Ovary (tissue), 9 donors: ENCODE data around the gene CAMTA1. TPM values are rescaled to one million over a fixed set of nuclear protein-coding genes. Genes with fewer than 3 reads are reported as not detected.

Experiments used
- DNase-seq, 5 donors: peaks; one replicate each; pipeline ENCODE4 v3.0.0-alpha.2; 2019 to 2020
- H3K27ac ChIP-seq, 2 donors: fragments of 200-600 bp; one replicate each; pipeline versions ENCODE4 v1.5.1 to v1.8.0; 2019 to 2022
- H3K27me3 ChIP-seq: fragments of 200-600 bp; one replicate; pipeline ENCODE4 v1.8.0; 2022
- H3K36me3 ChIP-seq: fragments of 200-600 bp; sonication (generic); one replicate; pipeline ENCODE4 v1.5.1; 2019
- H3K4me1 ChIP-seq: one replicate; pipeline ENCODE4 v1.8.1; 2013; ENCODE audit warnings: mild to moderate bottlenecking, moderate library complexity; ENCODE audit not compliant: insufficient read depth
- H3K4me3 ChIP-seq: fragments of 200-600 bp; sonication (generic); one replicate; pipeline ENCODE4 v1.5.1; 2017
- H3K9me3 ChIP-seq, 2 donors: fragments of 200-600 bp in 1 of 2; sonication (generic) in 1 of 2; one replicate each; pipeline versions ENCODE4 v1.5.1 to v1.8.1; 2013 to 2019; ENCODE audit warnings: mild to moderate bottlenecking in 1 of 2, moderate library complexity in 1 of 2
- CTCF ChIP-seq, 3 donors: fragments of 450-650 bp in 2 of 3; fragments of 200-600 bp in 1 of 3; IDR thresholded peaks; one replicate each; pipeline versions ENCODE4 v1.5.1 to v1.8.0; 2016 to 2022; ENCODE audit warnings: antibody characterized with exemption in 3 of 3, mild to moderate bottlenecking in 1 of 3
- EP300 ChIP-seq: sonication (generic); formaldehyde crosslinking; IDR thresholded peaks from one replicate; pipeline ENCODE4 v1.6.1; 2017; ENCODE audit warnings: antibody characterized with exemption
- POLR2A ChIP-seq: fragments of 450-650 bp; IDR thresholded peaks from one replicate; pipeline ENCODE4 v1.6.1; 2017; ENCODE audit warnings: antibody characterized with exemption, mild to moderate bottlenecking, moderate library complexity
- WGBS, 3 donors: extraction: QIAGEN DNeasy Blood & Tissue Kit in 1 of 3; methylation state at CpG; one replicate each; pipeline versions ENCODE4 v1.1.5 to v1.1.7; 2013 to 2017; 5-methylcytosine and 5-hydroxymethylcytosine counted together
- intact Hi-C, 4 donors: fragments of 100-400 bp; cut with DNase I; formaldehyde crosslinking; loops; one replicate each; pipeline versions ENCODE4 v1.11.0 to v1.15.1; 2022 to 2023
- polyA plus RNA-seq, 2 donors: library from polyadenylated mRNA; stranded (reverse); fragments of 200-250 nt in 1 of 2; fragments of 350-450 nt in 1 of 2; fragmentation: Illumina TruSeq in 1 of 2; extraction: RNeasy Lipid Tissue Mini Kit (QIAGEN cat#74804) in 1 of 2; gene quantifications; one replicate each; pipeline ENCODE4 v1.2.3, GENCODE V29; 2013 to 2014
- total RNA-seq, 7 donors: library from RNA; depleted of rRNA in 2 of 7; stranded (reverse); fragments of >200 nt in 2 of 7; fragmentation: NEBNext Ultra II Directional in 3 of 7; extraction: Animal tissue kit (Norgen Biotek cat#: 25700) in 3 of 7; gene quantifications; one replicate each; pipeline versions ENCODE4 v1.1.0 to v1.2.4, GENCODE V29; 2016 to 2023
- donor health status: DM: no; HTN: no; CAD: no; lungs with moderate emphysema.
- donor health status: DM: no; HTN: no; CAD: no.
- donor health status: Bipolar disorder and iron deficiency.
- donor health status: DM: yes; HTN: yes; CAD: no.
- donor health status: DM: no; HTN: no; CAD: no.
- donor health status: DM: yes; HTN: yes; CAD: no.

The CAMTA1 gene
- total and polyA plus RNA-seq, 9 donors, result 51.1 to 150 (median 67.4) TPM

- H3K36me3 ChIP-seq, result no peaks in the 10 kb centered on the region
- no peaks in the 10 kb centered on the region for H3K9me3 ChIP-seq
- 81 to 92% (median 84%) methylated on average over 15 of the region's 15 CpGs for WGBS, 3 donors
- no peak for DNase-seq
- intact Hi-C loops, result no loop called here
- H3K27me3 ChIP-seq, result no peaks in the 10 kb centered on the region
- H3K27ac ChIP-seq, result no peak overlapping the region
- no peak for TF ChIP-seq EP300
- no peak for TF ChIP-seq CTCF (IDR thresholded peaks at IDR 0.05)
- no peak for TF ChIP-seq POLR2A
- no peak overlapping the region for H3K4me3 ChIP-seq
- no peaks in the 10 kb centered on the region for H3K4me1 ChIP-seq
These were observed 647.0 kb downstream of the CAMTA1 start for GRCh38 chr1:7432102-7432899.

GRCh38 chr1:7432900-7433380 lies 647.7 kb downstream of the CAMTA1 start:
- Histone ChIP-seq H3K27me3 (no peaks in the 10 kb centered on the region), H3K4me3 (no peak overlapping the region), H3K36me3 (no peaks in the 10 kb centered on the region), H3K9me3 (no peaks in the 10 kb centered on the region), H3K27ac (no peak overlapping the region), H3K4me1 (no peaks in the 10 kb centered on the region)
- intact Hi-C loops, result no loop called here
- 81 to 88% (median 84%) methylated on average over 5 of the region's 5 CpGs for WGBS, 3 donors
- no peak for DNase-seq
- TF ChIP-seq CTCF (IDR thresholded peaks at IDR 0.05), result no peak
- no peak for TF ChIP-seq POLR2A
- TF ChIP-seq EP300, result no peak

- Histone ChIP-seq H3K27me3 (no peaks in the 10 kb centered on the region), H3K27ac (no peak overlapping the region), H3K4me1 (no peaks in the 10 kb centered on the region), H3K36me3 (no peaks in the 10 kb centered on the region), H3K9me3 (no peaks in the 10 kb centered on the region), H3K4me3 (no peak overlapping the region)
- TF ChIP-seq EP300 (no peak), POLR2A (no peak), CTCF (IDR thresholded peaks at IDR 0.05) (no peak)
- WGBS, 3 donors, result 95 to 98% (median 98%) methylated on average over 5 of the region's 5 CpGs
- no peak for DNase-seq
- intact Hi-C loops, result no loop called here
These were observed 649.3 kb downstream of the CAMTA1 start for GRCh38 chr1:7434566-7434965.

- DNase-seq, result no peak
- 91 to 96% (median 93%) methylated on average over 13 to 14 of the region's 14 CpGs for WGBS, 3 donors
- intact Hi-C loops, result no loop called here
These were observed 650.2 kb downstream of the CAMTA1 start for GRCh38 chr1:7435276-7436055.

More at GRCh38 chr1:7435276-7436055, 650.2 kb downstream of the CAMTA1 start:
- TF ChIP-seq POLR2A (no peak), CTCF (IDR thresholded peaks at IDR 0.05) (no peak)
- Histone ChIP-seq H3K4me3 (no peak overlapping the region), H3K4me1 (no peaks in the 10 kb centered on the region), H3K27ac (no peak overlapping the region), H3K27me3 (no peaks in the 10 kb centered on the region), H3K36me3 (no peaks in the 10 kb centered on the region), H3K9me3 (no peaks in the 10 kb centered on the region)
